Endothelial cell (in vitro differentiated cells): ENCODE results near the gene PLXNB2. TPM values are rescaled to one million over a fixed set of nuclear protein-coding genes. Genes with fewer than 3 reads are reported as not detected.

Experiments used
- DNase-seq: peaks from one replicate; pipeline ENCODE4 v3.0.0; 2021; ENCODE audit warnings: low spot score
- H3K27ac Mint-ChIP-seq: one replicate; pipeline ENCODE4 v1.8.0; 2021; ENCODE audit warnings: mixed read lengths, inconsistent platforms; ENCODE audit not compliant: unreplicated experiment
- H3K27me3 Mint-ChIP-seq: one replicate; pipeline ENCODE4 v1.8.0; 2021; ENCODE audit warnings: mild to moderate bottlenecking, moderate library complexity, mixed read lengths, inconsistent platforms; ENCODE audit not compliant: unreplicated experiment
- H3K36me3 Mint-ChIP-seq: one replicate; pipeline ENCODE4 v1.8.0; 2021; ENCODE audit warnings: mild to moderate bottlenecking, low read depth, mixed read lengths, inconsistent platforms; ENCODE audit not compliant: unreplicated experiment
- H3K4me1 Mint-ChIP-seq: one replicate; pipeline ENCODE4 v1.8.0; 2021; ENCODE audit warnings: mild to moderate bottlenecking, mixed read lengths, inconsistent platforms; ENCODE audit not compliant: unreplicated experiment
- H3K4me3 Mint-ChIP-seq: one replicate; pipeline ENCODE4 v1.8.0; 2021; ENCODE audit warnings: mild to moderate bottlenecking, mixed read lengths, inconsistent platforms; ENCODE audit not compliant: unreplicated experiment
- H3K9me3 Mint-ChIP-seq: one replicate; pipeline ENCODE4 v1.8.0; 2021; ENCODE audit warnings: mixed read lengths, inconsistent platforms; ENCODE audit not compliant: unreplicated experiment
- CTCF ChIP-seq: fragments of 200-600 bp; sonication (generic); IDR thresholded peaks from one replicate; pipeline ENCODE4 v1.5.0; 2021; ENCODE audit warnings: antibody characterized with exemption; ENCODE audit not compliant: unreplicated experiment
- total RNA-seq: library from RNA; stranded (reverse); fragmentation: NEBNext Ultra II Directional; extraction: Animal tissue kit (Norgen Biotek cat#: 25700); gene quantifications from one replicate; pipeline ENCODE4 v1.2.1, GENCODE V29; 2021; ENCODE audit not compliant: unreplicated experiment

The PLXNB2 gene
- total RNA-seq, 1 donor from 2014 or later: 96.5 TPM

- no peaks in the 10 kb centered on the region for H3K9me3 Mint-ChIP-seq
- no peaks in the 10 kb centered on the region for H3K36me3 Mint-ChIP-seq
- peaks cover 10% of the 10 kb centered on the region for H3K4me1 Mint-ChIP-seq
- no peak overlapping the region for H3K4me3 Mint-ChIP-seq
- no peak for TF ChIP-seq CTCF
- no peak for DNase-seq
- H3K27me3 Mint-ChIP-seq: peaks cover 3% of the 10 kb centered on the region
- no peak overlapping the region for H3K27ac Mint-ChIP-seq
Observed at GRCh38 chr22:50310949-50311444, 3.6 kb upstream of the PLXNB2 start.

GRCh38 chr22:50310031-50310722 is 2.7 kb upstream of the PLXNB2 start:
- Mint-ChIP-seq H3K9me3 (no peaks in the 10 kb centered on the region), H3K27ac (no peak overlapping the region), H3K4me3 (no peak overlapping the region), H3K36me3 (no peaks in the 10 kb centered on the region), H3K4me1 (peaks cover 12% of the 10 kb centered on the region), H3K27me3 (peaks cover 4% of the 10 kb centered on the region)
- no peak for TF ChIP-seq CTCF
- DNase-seq: no peak

- Mint-ChIP-seq H3K27me3 (peaks cover 4% of the 10 kb centered on the region), H3K9me3 (no peaks in the 10 kb centered on the region), H3K4me3 (no peak overlapping the region), H3K27ac (no peak overlapping the region), H3K36me3 (no peaks in the 10 kb centered on the region), H3K4me1 (peaks cover 12% of the 10 kb centered on the region)
- no peak for TF ChIP-seq CTCF
- no peak for DNase-seq
Observed at GRCh38 chr22:50309601-50309991, 2.1 kb upstream of the PLXNB2 start.

- peak overlapping the region; percentile 87 for H3K4me3 Mint-ChIP-seq
Observed at GRCh38 chr22:50308986-50309600, 1.6 kb upstream of the PLXNB2 start.

More at GRCh38 chr22:50308986-50309600, 1.6 kb upstream of the PLXNB2 start:
- no peaks in the 10 kb centered on the region for H3K9me3 Mint-ChIP-seq
- no peaks in the 10 kb centered on the region for H3K36me3 Mint-ChIP-seq
- DNase-seq: no peak
- peaks cover 7% of the 10 kb centered on the region for H3K27me3 Mint-ChIP-seq
- H3K27ac Mint-ChIP-seq: peak overlapping the region; percentile 94
- no peak for TF ChIP-seq CTCF
- H3K4me1 Mint-ChIP-seq: peaks cover 12% of the 10 kb centered on the region
